GM18951 (cell line): Measurements from ENCODE around the gene ABCB6.

Source experiments
- POLR2A ChIP-seq: IDR thresholded peaks from 4 replicates; pipeline ENCODE4 v1.6.1; 2011; ENCODE audit warnings: mild to moderate bottlenecking; ENCODE audit not compliant: insufficient read length, insufficient read depth; ENCODE audit errors: extremely low read depth
- in situ Hi-C: fragments of 300-500 bp; cut with MboI; formaldehyde crosslinking; loops from one replicate; pipeline ENCODE4 v1.12.0; 2022; ENCODE audit warnings: low sequenced_read_pairs, mixed read lengths, inconsistent platforms; ENCODE audit not compliant: unreplicated experiment

The ABCB6 gene

DNA sequence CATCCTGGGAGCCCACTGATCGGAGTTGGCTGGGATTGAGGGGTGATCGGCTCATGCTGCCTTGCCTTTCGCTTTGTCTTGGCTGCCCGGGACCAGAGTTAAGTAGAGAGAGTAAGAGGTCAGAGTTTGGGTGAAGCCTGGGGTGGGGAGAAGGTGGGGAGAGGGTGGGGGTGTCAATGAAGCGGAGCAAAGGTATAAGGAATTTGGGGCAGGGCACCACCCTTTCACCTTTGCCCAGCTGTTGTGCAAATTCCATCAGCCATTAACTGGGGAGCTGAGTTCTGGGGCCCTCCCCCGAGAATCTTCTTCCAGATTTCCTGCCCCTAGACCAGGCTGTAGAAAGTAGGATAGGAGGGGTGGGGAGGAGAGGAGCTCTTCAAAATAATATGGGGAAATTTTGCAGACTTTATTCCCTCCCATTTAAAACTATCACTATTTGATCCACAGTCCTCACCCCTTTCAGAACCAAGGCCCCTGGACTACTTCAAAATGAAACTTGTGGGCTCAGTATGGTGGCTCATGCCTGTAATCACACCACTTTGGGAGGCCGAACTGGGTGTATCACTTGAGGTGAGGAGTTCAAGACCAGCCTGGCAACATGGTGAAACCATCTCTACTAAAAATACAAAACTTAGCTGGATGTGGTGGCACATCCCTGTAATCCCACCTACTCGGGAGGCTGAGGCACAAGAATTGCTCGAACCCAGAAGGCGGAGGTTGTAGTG lies 48.7 kb downstream of the ABCB6 start, which contains the start of gene SLC23A3:
TSS of gene SLC23A3 (minus strand) at position 100 of the 725 bp plus-strand sequence. CDS start at position 55, 45 bp downstream.
- in situ Hi-C loops, result no loop called here
- no peak for TF ChIP-seq POLR2A

DNA sequence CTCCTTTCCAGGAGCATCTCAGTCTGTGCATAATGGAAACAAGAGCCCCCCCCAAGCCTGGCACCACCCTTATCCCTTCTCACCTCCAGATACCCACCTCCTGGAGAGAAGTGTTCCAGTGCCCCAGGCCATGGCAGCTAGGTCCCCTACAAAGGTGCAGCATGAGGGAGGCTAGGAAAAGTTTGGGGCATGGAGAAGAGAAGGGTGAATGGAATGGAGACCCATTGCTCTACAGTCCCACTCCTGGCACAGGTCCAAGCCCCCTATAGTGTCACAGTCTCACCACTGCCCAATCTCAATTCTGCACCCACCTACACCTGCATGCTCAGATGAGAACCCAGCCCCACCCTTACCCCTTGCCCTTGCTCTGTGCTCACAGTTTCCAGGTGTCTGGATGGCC lies 49.8 kb downstream of the ABCB6 start:
- TF ChIP-seq POLR2A, result no peak
- in situ Hi-C loops, result no loop called here

DNA sequence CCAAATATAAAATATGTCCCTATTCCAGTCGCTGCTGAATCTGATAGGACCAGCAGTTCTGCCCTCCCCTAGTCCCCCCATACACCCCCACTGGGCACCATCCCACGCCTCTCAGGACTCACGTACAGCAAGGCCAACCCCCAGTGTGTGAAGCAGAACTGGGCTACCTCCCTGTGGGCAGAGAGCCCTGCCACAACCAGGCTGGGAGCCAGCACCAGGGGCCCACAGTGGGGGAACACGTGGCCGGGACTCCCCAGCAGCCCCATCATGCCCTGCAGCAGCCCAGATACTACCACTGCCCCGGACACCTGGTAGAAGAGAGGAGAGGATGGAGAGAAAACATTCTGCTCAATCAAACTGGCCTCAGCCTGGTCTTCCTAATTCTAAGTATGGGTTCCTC lies 50.2 kb downstream of the ABCB6 start:
- in situ Hi-C loops, result no loop called here
- TF ChIP-seq POLR2A, result no peak

DNA sequence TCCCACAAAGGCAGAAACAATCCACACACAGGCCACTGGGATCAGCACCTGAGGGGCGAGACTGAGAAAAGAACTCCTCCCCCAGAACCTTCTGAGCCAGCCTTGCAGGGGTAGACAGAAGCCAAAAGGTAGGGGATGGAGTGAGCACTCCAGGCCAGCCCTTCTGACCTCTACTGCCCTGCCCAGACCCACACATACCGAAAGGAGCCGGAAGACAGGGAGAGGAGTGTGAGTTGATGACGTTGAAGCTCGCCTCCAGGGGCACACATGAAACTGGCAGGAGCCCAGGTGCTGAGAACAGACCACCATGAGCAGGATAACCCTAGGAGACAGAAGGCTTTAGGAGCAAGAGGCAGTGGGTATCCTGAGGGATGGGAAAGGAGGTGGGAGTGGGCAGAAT lies 50.8 kb downstream of the ABCB6 start:
- in situ Hi-C loops, result no loop called here

DNA sequence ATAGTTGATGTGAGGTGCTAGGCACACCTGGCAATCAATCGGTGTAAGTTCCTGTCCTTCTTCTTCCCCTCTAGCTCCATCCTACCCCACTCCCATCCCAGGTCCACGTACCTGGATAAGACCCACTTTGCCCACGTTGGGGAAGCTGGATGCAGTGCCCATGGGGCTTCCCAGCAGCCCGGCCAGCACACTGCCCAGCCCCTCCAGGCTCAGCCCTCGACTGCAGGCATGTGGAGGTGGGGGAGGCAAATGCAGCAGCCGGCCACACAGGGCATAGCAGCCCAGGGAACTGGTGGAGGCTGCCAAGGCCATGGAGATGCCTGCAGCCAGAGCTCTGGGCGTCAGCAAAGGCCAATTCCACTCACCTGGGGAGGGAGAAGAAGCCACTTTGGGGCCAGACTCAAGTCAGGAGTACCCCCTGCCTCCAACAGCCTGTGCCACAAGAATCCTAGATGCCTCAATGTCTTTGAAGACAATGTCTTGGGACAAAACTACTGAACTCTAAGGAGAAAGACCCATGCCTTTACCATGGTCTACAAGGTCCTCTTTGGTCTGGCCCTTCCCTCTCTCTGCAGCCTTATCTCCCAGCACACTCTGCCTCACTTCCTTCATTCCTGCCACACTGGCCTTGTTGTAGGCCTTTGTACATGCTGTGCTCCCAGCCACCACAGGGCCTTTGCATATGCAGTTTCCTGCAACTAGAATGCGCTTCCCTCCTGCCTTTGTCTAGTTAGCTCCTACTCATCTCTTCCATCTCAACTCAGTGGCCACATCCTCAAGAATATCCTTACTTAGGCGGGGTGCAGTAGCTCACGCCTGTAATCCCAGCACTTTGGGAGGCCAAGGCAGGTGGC lies 53.5 kb downstream of the ABCB6 start:
- in situ Hi-C loops, result no loop called here

More for the DNA sequence above, 50.8 kb downstream of the ABCB6 start:
- TF ChIP-seq POLR2A, result no peak

DNA sequence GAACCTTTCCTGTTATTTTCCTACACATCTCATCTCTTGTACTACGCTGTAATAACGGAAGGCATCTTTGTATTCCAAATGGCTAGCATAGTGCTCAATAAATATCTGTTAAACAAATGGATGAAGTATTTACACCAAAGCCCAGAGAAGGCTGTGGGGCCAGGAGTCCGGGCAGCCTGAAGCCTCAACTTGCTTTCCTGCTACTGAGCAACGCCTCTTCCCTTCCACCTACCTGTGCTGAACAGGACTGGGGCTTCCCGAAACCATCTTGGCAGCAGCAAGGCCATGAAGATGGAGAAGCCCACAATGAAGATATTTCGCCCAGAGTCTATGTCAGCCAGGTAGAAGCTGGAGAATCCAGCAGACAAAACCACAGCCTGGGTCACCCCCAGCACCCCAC lies 55.6 kb downstream of the ABCB6 start:
- no peak for TF ChIP-seq POLR2A
- in situ Hi-C loops, result loop anchor here (5.0 kb wide), 1 partner anchor 49 kb away; no protein-coding TSS in a partner anchor

More for the DNA sequence above, 53.5 kb downstream of the ABCB6 start:
- TF ChIP-seq POLR2A, result no peak

DNA sequence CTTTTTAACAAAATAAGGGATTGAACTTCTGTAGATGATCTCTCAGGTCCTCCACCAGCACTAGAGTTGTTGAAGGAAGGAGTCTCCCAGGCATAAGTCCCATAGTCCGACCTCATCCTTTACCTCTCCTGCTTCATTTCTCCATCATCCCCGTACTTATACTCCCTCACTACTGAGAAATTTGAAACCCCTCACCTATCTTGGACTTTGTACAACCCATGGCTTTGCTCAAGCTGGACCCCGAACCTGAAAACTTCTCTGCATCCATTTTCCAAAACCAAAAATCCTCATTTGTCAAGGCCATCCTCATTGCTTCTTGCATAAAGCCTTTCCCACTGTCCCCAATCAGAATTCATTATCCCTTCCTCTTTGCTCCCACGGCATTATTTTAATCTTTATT lies 57.7 kb downstream of the ABCB6 start:
- TF ChIP-seq POLR2A, result no peak
- in situ Hi-C loops, result loop anchor here (5.0 kb wide), 1 partner anchor 51 kb away; no protein-coding TSS in a partner anchor

DNA sequence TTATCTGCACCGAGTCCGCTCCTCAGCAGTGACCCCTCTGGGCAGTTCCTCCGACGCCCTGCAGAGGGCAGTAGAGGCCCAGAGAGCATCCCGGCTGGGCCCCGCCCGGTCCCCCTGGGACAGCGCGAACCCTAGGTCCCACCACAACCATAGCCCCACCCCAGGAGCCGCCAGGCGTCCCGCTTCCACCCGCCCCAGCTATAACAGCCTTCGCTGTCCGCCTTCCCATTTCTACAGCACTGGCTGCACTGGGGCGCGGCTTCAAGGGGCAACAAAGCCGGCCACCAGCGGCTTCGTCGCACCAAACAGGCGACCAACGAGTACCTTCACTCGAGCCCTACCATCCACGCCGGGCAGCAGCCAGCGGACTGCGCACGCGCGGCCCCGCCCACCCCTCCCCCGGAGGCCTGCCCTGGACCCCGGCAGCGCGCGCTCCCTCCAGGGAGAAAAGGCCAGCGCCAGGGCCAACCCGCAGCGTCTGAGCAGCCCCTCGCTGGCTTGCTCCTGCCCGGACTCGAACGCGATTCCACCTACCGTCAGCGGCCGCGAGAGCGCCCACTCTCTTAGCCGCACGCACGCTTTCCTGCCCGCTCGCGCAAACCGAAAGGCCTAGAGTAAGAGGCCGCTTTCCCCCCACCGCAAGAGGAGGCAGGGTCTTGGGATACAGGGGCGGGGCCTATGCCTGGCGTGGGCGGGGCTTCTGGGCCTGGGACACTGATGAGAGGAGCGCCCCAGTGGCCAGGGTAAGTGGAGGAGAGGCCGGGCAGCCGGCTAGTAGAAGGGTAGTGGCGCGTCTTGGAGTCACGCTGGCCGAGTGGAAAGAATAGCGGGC lies 58.4 kb downstream of the ABCB6 start, which contains the start of gene NHEJ1:
TSS of gene NHEJ1 (minus strand) at position 630 of the 832 bp plus-strand sequence. CDS start 2,453 bp downstream, outside the sequence.
- TF ChIP-seq POLR2A, result peak; percentile 89
- in situ Hi-C loops, result loop anchor here (5.0 kb wide), 1 partner anchor 52 kb away; no protein-coding TSS in a partner anchor
